HG03066 (cell line): ENCODE measurements around the gene SRGAP2C.
"Not testable (repeated sequence)": the region's sequence is repeated elsewhere in the genome, so short reads cannot be mapped to it uniquely, and the experiment has no call there.

Experiments
- ATAC-seq: cut with Tn5 transposase; IDR thresholded peaks from one replicate; pipeline ENCODE4 v1.9.1; 2021; ENCODE audit warnings: low read depth; ENCODE audit not compliant: unreplicated experiment

SRGAP2C gene

DNA sequence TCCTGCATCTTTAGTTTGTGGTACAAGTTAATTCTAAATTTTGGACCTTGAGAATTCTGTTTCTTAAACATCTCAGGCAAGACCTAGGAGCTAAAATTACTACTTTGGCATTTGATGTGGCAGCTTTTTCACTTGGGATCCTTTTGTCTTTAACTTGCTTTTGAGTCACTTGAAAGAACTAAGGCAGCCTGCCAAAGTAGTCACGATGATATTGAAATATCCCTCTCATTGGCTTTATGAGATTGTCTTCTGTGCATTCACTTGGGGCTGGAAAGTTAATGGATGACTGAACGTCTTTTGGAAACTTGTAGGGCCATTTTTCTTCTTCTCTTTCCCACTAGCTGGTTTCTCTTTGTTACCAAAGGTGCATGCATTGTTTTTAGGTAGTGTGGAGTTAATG is 90.7 kb downstream of the SRGAP2C start:
- not testable (repeated sequence) for ATAC-seq

DNA sequence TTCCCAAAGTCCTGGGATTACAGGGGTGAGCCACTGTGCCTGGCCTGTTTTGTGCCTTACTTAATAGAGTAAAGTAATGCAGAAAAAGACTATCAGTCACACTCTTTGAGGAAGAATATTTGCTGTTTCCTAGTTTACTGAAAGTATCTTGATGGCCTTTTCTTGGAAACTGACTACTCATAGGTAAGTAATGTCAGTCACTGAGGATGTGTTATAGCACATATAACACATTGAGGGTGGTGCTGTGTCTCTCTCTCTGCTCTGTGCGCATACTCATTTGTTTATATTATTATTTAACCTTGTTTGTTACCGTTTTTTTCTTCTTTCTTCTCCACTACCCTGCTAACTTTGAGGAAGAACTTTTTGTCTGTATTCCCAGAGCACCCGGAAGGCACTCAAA is 93.4 kb downstream of the SRGAP2C start:
- ATAC-seq = not testable (repeated sequence)

DNA sequence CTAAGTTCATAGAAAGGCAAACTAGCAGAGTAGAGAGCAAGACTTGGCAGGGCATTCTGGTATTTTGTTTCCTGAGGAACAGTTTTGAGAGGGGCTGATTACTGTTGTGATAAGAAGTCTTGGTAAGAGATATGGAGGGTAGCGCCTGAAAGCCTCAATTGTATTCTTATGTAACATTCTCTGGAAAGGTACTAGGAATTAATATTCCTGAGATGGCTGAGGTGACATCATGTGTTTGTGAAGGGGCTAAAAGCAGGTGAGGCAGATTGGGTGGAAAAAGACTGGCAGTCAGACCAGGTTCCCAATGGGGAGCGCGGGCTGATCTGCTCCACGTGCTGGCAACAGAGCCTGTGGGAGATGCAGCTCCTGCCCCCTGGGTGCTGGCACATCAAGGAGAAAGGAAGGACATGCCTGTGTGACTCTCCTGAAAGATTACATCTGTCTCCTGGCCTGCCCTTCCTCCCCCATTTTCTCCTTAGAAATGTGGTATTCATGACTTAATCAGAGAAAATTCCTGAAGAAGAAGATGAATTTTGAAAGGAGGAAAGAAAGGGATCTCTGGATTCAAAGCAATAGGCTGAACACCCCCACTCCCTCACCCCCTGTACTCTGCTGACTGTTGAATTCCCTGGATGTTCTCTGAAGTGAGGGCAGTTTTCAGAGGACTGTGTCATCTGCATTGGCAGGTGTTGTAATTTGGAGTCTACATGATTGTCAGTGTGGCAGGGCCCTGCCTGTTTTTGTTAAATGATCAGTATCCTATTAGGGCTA is 94.2 kb downstream of the SRGAP2C start:
- not testable (repeated sequence) for ATAC-seq

DNA sequence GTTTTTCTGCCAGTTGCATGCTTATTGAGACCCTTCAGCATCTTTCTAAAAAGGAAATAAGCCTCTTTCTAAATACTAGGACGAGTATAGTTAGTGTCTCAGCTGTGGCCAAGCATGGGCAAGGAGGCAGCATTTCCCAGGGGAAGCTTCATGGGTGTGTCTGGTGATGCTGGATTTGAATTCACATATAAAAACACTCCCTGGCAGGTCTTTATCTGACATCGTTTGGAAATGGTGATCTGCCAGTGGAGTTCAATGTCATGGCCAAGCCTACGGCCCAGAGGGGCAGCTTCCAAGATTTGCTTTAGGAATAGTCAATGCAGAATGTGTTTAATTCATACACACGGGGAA is 94.7 kb downstream of the SRGAP2C start:
- ATAC-seq = not testable (repeated sequence)

DNA sequence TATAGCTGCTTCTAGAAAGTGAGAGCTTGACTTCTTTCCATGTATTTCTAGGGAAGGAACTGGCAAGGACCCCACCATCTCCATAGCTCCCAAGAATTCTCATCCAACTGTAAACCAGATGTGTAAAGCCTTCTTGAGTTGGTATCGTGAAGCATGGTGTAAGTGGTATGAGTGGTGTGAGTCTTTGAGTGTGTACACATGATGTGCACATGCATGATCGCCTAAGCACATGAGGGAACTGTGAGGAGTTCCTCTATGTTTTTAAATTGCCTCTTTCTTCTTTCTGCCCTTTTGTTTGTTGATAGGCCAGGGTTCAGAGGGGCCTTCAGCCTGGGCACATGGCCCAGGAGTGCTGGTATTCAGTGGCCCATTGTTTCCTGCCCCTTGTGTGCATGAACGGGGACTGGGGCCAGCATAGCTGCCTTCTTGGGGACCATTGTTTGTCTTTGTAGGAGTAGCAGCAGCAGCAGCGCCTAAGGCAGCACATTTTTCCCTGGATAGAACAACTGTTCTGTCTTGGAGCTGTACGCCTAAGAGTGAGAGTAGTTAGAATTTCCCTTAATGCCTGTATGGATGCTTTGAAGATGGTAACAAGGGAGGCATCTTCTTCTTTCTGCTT is 96.0 kb downstream of the SRGAP2C start:
- not testable (repeated sequence) for ATAC-seq

DNA sequence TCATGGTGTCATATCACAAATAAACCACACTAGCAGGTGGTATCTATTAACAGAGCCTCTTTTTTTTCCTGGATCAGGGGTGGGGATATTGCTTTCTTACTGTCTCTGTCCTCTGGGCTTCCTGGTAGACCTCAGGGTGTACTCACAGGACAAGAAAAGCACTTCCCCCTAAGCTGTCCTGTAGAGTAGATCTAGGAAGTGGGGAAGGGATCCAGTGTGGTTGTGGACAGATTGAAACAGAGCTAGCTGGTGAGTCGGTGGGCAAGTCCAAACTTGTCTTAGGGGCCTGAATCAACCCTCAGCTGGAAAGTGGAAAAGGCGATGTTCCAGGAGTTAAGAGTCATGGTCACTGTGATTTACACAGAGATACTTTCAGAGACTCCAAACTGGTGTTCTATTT is 96.7 kb downstream of the SRGAP2C start:
- ATAC-seq = not testable (repeated sequence)

DNA sequence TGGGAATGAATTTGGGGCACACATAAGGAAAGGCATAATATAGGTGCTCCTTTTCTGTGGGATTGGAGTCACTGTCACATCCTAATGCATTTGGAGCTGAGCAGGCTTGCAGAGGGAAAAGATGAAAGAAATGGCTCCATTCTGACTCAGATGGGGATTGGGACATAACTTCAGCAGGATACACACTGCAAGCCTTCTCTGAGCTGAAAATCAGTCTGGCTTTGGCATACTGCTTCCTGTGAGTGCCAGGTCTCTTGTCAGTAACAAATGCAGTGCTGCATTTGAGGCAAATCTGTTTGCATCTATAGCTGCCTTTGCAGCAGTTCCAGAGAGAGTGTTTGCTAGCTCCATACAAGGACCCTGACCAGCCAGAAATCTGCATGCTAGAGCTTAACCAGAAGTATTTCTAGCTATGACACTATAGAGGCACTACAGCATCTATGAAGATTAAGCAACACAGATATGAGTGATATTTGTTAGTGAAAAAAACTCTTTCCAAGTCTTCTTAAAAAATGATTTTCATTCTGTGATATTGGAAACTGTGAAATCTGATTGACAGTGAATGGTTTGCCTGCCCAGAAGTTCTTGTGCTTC is 98.9 kb downstream of the SRGAP2C start:
- ATAC-seq = not testable (repeated sequence)

DNA sequence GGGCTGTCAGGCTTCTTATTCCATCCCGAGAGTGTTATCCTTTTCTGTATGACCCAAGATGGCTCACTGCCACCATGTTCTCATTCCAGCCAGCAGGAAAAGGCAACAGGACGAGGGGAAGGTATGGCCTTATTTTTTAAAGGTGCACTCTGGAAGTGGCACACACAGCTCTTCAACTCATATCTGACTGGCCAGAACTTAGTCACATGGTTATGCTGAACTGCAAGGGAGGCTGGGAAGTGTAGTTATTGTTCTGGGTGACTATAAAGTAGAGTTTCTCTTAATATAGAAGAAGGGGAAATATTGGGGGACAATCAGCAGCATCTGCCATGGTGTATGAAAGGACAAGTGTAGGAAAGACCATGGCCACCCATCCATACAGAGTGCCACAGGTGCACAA is 107.8 kb downstream of the SRGAP2C start:
- ATAC-seq = not testable (repeated sequence)

DNA sequence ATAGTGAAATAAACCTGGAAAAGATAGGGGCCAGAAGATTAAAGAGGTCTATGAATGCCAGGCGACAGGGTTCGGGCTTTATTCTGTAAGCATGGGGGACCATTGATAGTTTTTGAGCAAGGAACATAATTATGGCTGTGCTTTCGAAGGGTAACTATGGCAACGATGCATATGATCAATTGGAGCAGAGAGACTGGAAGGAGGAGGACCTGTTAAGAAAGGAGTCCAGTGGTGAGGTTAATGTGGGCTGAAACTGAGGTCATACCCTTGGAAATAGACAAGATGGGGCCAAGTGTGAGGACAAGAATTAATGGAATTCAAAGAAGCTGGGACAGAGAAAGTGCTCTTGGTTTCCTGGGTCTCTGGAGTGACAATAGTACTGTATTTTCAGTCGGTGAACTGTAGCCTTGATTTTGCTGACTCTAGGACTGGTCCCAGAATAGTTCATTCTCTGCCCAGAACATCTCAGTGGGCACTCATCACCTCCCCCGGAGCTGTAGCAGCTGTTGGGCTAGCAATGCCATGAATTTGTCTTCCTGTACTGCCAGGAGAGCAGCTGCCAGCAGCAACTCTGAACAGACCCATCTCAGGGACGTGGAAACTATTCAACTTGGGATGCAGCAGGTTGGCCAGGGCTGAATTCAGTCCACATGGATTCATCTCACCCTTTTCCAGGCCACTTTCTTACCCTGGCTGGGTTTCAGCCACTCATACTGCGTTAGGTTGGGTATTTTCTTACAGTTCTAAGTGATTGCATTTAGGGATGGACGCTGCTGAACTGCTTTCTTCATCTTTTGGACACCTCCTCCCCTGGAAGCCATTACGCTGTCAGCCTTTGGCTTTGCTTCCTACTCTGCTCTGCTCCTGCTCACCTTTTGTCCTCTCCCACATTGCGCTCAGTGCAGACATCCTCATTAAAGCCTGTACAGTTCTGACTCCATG is 108.8 kb downstream of the SRGAP2C start:
- not testable (repeated sequence) for ATAC-seq

DNA sequence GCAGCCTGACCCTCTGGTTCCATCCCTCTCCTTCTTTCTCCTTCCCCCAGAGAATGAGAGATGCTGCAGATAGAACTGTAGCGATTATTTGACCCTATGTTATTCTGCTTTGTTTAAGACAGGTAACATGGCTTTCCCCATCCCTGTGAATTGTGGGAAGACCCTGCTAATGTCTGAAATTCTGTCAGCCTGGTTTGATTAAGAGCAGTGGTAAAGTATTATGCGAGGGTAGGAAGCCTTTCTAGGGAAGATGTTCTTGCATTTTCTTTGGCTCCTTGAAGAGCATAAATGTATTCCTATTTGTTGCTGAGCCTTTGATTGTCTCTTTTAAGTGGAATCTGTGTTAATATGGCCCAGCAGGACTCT is 109.4 kb downstream of the SRGAP2C start:
- not testable (repeated sequence) for ATAC-seq

DNA sequence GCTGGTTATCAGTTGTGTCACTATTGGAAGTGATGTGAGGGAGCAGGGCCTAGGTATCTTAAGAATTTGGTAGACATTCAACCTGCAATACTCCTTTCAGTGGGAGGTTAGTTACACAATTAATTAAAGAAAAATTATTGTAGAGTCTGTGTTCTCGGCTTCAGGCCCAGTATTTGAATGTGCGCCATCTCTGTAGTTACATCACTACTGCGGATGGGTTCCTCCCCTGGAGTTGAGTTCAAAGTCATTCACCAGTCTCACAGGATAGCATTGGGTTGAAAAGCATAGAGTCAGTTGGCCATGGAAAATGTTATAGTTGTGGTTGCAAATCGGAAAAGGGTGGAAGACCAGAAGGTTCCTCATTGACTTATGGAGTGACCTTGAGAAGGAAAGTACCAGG is 111.8 kb downstream of the SRGAP2C start:
- not testable (repeated sequence) for ATAC-seq

DNA sequence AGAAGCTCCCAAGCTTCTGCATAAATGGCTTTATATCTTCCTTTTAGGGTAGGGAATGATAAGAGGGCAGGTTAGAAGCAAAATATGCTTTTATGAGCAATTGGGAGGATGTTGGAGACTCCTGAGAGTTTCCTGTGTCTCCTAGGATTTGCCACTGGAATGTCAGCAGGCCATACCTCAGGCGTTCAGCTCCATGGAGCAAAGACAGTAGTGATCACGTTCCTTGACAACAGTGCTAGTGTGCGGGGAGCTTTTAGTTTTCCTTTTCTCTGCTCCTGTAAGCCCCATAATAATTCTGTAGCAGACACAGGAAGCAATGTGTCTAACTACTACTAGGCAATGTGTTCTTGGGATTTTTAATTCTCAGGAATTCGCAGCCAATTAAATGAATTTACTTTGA is 113.8 kb downstream of the SRGAP2C start:
- ATAC-seq = not testable (repeated sequence)

DNA sequence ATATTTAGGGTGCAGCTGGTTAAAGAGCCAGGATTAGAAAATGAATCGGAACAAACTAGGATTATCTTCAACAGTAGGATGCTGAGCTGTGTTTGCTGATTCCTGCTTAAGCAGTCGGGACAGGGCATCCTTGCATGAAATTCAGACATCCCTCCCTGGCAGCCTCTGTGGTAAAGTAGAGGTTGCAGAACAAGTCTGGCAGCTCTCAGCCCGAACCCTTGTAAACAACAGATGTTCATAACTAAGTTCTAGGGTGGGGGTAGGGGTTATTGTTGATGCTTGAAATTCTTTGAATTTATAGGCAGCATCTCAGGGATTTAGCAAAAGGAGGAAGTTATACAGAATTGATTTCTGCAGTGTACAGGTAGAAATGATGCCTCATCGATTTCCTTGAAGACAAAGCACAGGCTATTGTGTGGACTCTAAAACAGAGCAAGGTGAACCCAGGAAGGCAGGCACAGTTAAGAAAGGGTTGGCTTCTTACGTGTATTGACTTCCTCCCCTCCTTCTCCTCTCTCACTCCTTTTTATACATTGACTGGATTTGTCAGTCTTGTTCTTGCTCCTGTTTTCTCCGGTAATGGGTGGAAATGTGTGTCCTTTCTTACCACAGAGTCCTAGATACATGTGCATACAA is 114.9 kb downstream of the SRGAP2C start:
- not testable (repeated sequence) for ATAC-seq

DNA sequence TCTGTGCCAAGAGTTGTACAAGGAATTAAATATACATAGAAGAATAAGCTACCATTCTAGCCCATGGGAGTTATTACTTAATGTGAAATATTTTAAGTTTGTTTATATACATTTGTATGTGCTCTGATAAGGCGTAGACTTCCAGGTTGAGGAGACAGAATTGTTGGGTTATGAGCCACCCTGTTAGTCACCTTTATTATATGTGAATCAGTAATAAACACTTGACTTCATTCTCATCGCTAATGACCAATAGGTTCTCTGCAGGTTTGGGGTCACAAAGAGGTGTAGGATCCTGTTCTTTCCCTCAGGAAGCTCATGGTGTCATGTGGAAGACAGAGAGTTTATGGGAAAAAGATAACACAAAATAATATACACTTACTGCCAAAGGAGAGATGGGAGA is 117.1 kb downstream of the SRGAP2C start:
- ATAC-seq = not testable (repeated sequence)

DNA sequence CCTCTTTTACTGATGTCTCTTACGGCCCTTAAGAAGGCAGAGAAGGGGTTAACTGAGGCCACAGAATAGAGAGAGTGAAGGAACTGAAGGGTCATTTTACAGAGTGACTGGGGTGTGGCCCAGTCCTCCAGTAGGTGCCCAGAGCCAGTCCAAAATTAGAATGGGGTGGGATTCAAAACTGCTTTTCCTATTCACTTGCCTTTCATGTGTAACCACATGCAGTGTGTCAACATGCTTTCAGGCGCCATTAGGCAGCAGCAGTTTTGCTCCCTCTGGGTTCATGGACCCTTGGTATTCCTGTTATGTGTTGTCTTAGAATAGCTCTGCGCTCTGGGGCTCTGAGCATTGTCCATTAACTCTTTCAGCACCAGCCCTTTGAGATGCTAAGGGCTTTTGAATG is 123.0 kb downstream of the SRGAP2C start:
- ATAC-seq = not testable (repeated sequence)

DNA sequence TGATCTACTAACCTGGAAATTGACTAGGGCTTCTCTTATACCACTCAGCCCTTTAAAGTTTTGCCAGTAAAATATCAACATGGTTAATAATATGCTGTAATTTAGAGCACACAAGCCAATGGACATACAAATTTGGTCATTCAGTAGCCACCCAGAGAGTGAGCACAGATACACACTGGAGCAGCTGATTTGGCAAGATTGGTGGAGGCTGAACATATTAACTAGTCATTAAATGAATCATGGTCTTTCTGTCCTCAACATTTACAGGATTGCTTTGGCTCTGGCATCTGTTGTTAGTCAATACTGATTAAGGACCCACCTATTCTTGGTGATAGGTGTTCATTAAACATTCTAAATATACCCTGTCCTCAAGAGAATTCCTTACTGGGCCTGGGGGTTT is 130.7 kb downstream of the SRGAP2C start:
- not testable (repeated sequence) for ATAC-seq

DNA sequence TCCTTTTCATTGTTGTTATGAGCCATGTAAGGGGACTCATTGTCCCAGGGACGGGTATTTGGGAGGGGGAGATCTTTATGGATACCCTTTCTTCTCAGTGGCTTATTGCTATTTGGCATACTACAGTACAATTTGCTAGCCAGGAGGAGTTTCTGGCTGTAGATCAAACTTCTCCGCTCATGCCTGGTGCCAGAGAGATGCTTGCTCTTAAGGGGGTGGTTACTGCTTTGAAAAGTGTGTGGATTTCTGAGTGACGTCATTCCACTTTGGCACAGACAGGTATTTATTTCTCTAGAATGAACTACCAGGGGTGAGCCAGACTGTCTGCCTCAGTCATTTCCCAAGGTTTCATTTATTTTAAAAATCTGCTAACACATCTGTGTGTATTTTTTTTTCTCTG is 131.3 kb downstream of the SRGAP2C start:
- not testable (repeated sequence) for ATAC-seq

DNA sequence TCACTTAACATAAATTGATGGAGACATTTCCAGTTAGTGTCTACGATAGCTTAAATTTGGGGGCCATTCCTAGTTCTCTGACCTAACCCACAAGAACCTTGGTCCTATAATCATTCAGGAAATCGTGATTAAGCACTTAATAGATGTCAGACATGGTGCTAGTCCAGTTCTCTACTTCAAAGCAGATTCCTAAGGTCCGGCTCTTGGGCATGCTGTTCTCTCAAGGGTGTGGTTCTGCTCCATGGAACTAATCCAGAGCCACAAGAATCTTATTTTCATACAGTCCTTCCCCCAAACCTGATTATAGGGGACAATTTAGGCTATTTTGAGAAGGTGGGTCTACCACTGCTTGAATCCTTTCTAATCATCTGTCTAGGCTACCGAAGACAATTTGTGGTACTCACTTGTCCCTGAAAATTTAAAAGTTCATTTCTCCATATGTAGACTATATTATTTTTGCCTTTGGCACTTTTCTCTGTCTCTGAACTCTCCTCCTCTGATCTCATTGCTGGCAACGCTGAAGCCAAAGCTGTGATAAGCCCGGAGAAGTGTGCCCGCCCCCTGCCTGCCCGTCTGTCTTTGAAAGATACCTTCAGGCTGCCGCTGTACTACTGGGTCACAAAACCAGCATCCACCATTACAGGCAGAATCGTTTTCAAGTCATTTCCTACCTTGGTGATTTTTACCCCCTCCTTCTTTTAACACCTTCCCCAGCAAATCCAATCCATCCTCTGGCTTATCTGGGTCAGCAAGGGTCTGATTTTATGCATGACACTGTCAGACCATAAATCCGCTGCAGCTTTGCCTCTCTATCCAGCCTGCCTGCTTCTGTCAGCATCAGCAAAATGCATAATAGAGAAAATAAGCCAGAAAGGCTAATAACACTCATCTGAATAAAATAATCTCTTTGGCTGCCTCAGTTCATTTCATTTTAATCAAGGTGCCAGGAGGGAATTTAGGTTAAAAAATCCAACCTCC is 133.0 kb downstream of the SRGAP2C start:
- ATAC-seq = not testable (repeated sequence)

DNA sequence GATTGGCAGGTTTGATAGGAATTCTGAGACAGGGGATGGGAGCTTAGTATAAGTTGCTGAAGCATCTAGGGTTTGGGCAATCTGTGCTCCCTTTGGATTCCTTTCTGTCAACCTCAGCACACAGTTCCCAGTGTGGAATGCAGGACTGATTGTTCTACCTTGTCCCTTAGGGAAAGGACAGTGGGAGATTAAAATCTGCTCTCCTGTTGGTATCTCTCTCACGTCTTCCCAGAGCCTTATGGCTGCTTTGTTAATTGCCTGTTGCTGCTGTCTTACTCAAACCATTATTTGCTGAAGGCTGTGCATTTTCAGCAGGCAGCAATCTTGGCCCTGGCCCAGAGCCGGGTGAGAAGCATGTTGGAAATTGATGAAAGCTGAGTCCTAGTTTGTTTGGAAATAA is 133.9 kb downstream of the SRGAP2C start:
- not testable (repeated sequence) for ATAC-seq
